T47D (cell line): ENCODE measurements around the gene OR52I2.
A peak's percentile ranks its signal among the peaks of the same experiment; 100 is the strongest.

Source experiments
- DNase-seq, 2 experiments: peaks; one replicate each; pipeline versions ENCODE4 v3.0.0 to v3.0.0-alpha.2; 2011 to 2012; ENCODE audit warnings: low read depth in 1 of 2, low spot score in 1 of 2
- JUND ChIP-seq: IDR thresholded peaks from 2 replicates; pipeline ENCODE4 v1.6.1; 2012; ENCODE audit warnings: low read depth
- in situ Hi-C: cut with HindIII; loops from 2 replicates; pipeline ENCODE4 v1.10.0; 2016; ENCODE audit warnings: low sequenced_read_pairs, low pct_unique_long_range_greater_than_20kb

Gene OR52I2

GRCh38 chr11:4581443-4581842, at the start of gene OR52I2:
TSS of gene OR52I2 (plus strand) at chr11:4581743.
- TF ChIP-seq JUND: no peak
- in situ Hi-C loops: no loop called here
- no peak for DNase-seq

- no peak for TF ChIP-seq JUND
- in situ Hi-C loops: no loop called here
- peak; percentile 9 to 47 for DNase-seq
Observed at GRCh38 chr11:4539603-4540219, 41.8 kb upstream of the OR52I2 start.

- in situ Hi-C loops: no loop called here
- no peak for TF ChIP-seq JUND
- no peak for DNase-seq
Observed at GRCh38 chr11:4541071-4541470, 40.5 kb upstream of the OR52I2 start.

GRCh38 chr11:4543561-4543960, 38.0 kb upstream of the OR52I2 start:
- no peak for TF ChIP-seq JUND
- in situ Hi-C loops: no loop called here
- no peak for DNase-seq

GRCh38 chr11:4544891-4545290, 36.7 kb upstream of the OR52I2 start, which contains the start of gene OR52M1:
TSS of gene OR52M1 (plus strand) at chr11:4545191. CDS start at chr11:4545191, 0 bp downstream.
- no peak for DNase-seq
- in situ Hi-C loops: no loop called here
- no peak for TF ChIP-seq JUND

GRCh38 chr11:4546878-4547277, 34.7 kb upstream of the OR52I2 start:
- no peak for DNase-seq
- in situ Hi-C loops: no loop called here
- TF ChIP-seq JUND: no peak

GRCh38 chr11:4547416-4547815, 34.1 kb upstream of the OR52I2 start:
- in situ Hi-C loops: no loop called here
- no peak for DNase-seq
- TF ChIP-seq JUND: no peak

GRCh38 chr11:4551346-4551979, 30.1 kb upstream of the OR52I2 start:
- DNase-seq: no peak
- in situ Hi-C loops: no loop called here
- no peak for TF ChIP-seq JUND

GRCh38 chr11:4559527-4560440, 21.8 kb upstream of the OR52I2 start:
- TF ChIP-seq JUND: no peak
- in situ Hi-C loops: no loop called here
- DNase-seq: no peak

- in situ Hi-C loops: no loop called here
- no peak for TF ChIP-seq JUND
- no peak for DNase-seq
Observed at GRCh38 chr11:4560467-4560866, 21.1 kb upstream of the OR52I2 start.

GRCh38 chr11:4565371-4565770, 16.2 kb upstream of the OR52I2 start:
- TF ChIP-seq JUND: no peak
- in situ Hi-C loops: no loop called here
- no peak for DNase-seq

- in situ Hi-C loops: no loop called here
- DNase-seq: no peak
- TF ChIP-seq JUND: no peak
Observed at GRCh38 chr11:4569075-4569474, 12.5 kb upstream of the OR52I2 start.

- no peak for TF ChIP-seq JUND
- in situ Hi-C loops: no loop called here
- no peak for DNase-seq
Observed at GRCh38 chr11:4576880-4577279, 4.7 kb upstream of the OR52I2 start.
